ENCODE measurements around the gene RPUSD4.

The RPUSD4 gene

DNA sequence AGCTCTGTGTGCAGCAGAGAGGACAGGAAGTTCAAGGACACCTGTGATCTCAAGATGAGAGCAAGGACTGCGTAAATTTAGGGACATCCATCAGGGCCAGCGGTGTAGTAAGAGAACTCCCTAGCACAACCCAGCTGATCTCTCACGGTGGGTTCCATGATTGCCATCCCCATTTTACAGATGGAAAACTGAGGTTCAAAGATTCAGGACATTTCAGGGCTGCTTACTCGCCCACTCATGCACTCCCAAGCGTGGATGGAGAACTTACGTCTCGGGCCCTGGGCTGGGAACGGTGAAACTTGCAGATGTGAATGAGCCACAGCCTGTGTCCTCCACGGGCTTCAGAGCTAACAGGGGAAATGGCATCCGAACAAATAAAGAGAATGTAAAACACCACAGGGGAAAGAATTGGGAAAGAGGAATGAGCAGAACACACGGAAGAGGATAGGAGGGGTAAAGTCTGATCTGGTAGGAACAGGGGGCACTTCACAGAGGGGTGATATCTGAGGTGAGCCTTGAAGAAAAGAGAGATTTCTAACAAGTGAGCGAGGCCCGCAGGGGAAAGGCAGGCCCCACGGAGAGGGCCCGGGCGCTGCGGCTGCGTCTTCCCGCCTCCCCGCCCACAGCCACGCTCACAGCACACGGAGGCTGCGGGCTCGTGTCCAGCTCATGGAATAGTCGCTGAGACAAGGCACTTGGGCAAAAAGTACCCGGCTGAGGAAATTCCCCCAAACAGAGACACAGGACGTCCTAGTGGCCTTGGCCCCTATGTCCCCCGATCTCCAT lies 55.9 kb downstream of the RPUSD4 start:
- DNase-seq: no peak

DNA sequence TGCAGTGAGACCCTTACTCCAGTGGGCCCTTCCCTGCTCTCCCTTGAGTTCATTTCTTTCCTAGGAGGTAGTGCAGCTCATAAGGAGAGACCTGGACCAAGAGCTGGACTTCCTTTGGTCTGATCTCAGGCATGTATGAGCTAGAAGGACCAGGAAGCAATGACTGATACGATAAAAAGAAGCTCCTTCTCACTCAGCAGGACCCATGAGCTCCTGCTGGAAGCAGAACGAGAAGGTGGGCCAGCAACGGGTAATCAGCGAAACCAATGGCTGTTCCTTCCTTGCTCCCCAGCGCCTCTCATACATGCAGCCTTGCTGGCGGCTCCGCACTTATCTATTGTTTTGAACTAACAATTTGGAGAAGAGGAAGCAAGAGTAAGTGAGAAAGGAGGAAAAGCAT lies 56.8 kb downstream of the RPUSD4 start:
- no peak for DNase-seq

DNA sequence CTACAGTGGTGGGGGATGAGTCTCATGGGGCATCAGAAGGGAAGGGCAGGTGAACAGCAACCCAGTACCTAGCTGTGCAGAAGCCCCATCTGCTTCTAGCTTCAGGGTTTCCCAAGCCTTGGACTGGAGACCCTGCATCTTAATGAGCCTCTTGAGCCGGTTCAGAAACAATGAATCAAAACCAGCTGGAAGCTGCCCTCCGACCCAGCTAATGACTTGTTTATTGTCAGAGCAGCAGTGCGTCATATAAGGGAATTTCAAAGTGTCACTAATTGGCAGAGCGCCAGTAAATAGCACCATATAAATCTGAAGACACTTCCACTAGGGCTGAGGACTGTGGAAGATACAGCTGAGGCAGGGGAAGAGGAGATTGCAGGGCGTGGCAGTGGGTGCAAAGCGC lies 57.5 kb downstream of the RPUSD4 start:
- no peak for DNase-seq

DNA sequence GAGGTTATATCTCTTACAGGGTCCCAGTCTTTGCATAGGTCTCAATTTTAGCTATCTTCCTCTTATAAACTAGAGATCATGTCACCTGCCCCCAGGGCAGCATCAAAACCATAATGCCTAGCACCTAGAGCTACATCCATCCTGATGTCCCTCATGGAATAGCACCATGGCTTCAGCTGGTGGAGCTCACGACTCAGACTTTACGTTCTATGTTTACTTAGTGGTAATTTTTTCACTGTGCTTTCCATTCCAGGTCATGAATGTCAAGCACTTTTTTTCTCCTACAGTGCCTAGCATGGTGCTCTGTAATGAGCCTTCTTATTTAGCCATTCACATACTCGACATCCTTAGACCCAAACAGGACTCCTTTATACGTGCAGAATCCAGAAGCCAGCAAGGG lies 58.4 kb downstream of the RPUSD4 start:
- DNase-seq: no peak

DNA sequence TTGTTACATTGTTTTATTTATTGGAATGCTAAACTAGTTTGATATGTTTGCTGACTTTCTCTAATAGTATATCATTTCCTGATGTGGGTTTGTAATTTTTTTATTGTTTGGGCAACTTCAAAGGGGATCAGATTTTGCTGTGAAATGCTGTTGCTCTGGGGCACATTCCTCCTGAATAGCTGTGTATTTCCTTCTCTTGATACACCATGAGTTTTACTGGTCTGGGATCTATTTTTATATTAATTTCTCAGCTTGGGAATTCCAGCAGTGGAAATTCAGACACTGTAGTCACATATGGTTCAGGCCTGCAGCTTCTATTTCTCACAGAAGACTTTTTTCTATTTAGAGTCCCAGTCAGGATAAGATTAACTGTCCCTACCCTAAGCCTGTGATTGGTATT lies 58.9 kb downstream of the RPUSD4 start:
- no peak for DNase-seq

DNA sequence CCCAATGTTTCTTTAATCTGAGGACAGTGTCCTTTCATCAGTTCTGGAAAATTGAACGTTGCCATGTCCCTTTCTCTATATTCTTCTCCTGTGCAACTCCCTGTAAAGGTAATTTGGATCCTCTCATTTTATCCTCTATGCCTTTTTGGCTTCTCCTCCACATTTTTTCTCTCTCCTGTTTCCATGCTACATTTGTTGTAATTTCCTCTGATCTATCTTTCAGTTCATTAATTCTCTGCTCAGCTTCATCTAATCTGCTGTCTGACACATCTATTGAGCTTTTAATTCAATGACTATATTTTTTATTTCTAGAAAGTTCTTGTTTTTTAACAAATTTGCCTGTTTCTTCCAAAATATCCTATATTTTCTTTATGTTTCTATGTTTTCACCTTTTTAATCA lies 59.3 kb downstream of the RPUSD4 start:
- no peak for DNase-seq
